Ecto neural progenitor cell (in vitro differentiated cells): ENCODE results near the gene STX7.

Experiments used
- DNase-seq: peaks from one replicate; pipeline ENCODE4 v3.0.0-alpha.2; 2018; ENCODE audit warnings: low spot score

Gene STX7

DNA sequence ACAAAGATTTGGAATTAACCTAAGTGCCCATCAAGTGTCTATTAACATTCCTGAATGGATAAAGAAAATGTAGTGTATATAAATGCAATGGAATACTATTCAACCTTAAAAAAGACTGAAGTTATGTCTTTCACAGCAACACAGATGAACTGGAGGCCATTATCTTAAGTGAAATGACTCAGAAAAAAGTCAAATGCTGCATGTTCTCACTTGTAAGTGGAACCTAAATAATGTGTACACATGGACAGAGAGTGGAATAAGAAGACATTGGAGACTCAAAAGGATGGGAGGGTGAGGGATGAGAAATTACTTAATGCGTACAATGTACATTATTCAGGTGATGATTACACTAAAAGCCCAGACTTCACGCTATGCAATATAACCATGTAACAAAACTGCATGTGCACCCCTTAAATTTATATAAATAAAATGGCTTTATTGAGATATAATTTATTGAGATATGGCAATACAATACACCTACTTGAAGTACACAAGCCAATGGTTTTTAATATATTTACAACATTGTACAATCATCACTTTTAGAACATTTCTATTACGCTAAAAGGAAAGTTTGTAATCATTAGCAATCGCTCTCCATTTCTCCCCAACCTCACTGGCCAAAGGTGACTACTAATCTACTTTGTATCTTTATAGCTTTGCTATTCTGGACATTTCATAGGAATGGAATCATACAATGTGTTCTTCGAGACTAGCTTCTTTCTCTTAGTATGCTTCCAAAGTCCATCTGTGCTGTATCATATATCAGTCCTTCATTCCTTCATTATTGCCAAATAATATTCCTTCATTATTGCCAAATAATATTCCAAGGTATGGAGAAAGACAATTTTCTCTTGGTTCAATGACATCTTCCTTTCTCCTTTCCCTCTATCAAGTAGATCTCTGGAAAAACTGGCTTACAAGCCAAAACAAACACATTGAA is 5.8 kb downstream of the STX7 start:
- DNase-seq, result no peak

DNA sequence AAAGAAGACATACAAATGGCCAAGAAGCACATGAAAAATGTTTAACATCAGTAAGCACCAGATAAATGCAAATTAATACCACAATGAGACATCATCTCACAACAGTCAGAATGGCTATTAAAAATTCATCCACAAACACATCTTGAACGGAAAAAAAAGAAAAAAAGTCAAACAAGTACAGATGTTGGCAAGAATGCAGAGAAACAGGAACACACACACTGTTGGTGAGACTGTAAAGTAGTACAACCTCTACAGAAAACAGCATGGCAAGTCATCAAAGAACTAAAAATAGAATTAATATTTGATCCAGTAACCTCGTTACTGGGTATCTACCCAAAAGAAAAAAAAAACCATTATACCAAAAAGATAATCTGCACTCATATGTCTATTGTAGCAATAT is 6.5 kb downstream of the STX7 start:
- DNase-seq, result no peak

DNA sequence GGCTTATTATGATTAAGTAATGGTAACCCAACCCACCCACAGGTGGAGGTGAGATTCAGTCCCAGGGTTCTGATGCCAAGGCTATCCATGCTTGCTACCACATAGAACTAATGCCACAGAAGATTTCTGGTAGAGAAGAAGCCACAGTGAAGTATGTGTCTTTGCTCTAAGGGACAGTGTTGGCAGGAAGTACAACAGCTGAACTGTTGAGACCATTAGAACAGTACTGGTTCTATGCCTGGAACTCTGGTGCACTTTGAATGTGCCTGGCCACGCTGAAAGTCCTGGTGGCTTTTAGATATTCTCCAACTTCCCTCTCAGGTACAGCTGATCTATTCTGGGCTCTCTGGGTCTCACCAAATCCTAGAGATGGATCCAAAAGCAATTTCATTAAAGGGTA is 7.8 kb downstream of the STX7 start:
- no peak for DNase-seq

DNA sequence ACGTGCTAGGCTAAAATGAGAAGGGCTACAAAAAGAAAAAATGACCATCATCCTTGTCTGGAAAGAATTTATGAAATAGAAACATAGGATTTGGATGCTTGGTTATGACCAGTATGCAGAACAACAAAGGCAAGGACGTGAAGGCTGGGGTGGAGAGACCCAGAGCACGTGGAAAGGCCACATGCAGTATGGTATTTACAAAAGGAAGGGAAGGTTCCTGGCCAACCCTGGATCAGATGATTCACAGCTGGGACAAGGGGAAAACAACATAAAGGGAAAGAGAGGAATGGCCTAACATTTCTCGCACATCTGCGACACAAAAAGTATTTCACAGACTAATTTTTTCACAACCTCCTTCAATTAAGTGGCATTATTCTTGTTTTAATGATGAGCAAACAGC is 8.2 kb downstream of the STX7 start:
- no peak for DNase-seq

DNA sequence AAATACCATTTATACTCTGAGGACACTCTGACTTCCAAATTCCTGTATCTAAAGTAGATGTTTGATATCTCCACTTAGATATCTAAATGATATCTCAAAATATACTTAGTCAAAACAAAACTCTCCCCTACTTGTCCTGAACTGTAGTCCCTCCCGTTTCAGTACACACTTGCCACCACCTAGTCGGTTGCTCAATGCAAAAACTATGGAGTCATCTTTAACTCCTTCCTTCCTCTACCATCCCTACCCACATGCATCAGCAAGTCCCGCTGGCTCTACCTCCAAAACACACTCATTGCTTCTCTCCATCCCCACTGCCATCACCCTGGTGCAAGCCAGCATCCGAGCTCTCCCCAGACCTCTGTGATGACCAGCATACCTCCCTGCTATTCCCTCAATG is 13.2 kb downstream of the STX7 start:
- DNase-seq, result no peak

DNA sequence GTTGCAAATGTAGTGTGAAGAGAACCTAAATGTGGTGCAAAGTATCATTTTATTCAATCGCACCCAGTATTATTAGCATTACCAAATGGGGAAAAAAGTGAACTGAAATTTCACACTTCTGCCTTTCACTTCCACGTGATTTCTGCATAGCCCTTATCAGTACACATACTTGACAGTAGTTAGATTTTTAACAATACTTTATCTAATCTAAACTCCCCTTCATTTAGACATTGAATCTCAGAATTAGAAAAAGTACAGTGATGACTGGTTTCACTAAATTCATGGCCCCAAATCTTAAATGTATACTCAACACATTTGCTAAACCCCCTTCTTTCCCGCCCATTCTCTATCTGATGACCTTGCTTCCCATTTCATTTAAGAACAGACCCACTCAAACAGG is 14.3 kb downstream of the STX7 start:
- no peak for DNase-seq

DNA sequence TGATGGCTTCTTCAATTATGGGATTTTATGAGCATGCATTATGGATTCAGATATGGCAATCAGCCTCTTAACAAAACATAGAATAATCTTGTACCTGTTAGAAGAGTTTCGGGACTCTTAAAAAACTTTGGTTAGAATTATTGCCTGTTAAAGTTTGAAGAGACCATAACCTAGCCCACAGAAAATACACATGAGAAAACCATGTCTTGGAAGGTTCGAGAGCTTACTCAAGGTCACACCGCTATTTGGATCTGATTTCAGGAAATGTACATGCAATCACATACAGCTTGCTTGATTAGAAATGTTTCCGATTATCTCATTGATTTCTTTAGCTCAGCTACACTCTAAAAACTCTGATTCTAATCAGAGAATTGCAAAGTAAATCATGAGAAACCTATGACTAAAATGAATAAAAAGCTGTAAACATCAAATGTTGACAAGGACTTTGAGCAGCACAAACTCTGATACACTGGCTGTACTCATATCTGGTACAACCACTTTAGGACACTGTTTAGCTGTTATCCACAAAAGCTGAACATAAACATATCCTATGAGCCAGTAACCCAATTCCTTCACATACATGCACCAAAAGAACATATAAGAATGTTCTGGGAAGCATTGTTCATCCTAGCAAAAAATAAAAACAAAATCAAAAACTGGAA is 16.3 kb downstream of the STX7 start:
- no peak for DNase-seq

DNA sequence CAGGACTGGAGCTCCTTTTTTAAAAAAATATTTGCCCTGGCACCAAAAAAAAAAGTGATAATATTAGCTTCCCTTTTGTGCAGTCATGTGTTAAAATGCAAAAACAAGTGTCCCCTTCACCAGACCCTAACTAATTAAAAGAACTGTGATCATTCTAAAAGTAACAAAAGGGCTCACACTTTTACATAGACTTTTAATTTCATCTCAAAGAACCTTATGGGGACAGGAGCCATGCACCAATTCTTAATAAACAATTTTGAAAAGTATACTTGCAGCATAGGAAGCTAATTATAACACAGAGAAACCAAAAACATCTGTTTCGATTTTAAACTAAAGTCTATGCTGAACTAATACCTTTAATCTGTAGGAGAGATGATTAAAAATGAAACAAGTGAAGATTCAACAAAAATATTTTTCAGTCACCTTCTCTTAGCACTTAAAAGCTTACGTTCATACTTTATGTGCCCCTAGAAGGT is 17.3 kb downstream of the STX7 start:
- no peak for DNase-seq

DNA sequence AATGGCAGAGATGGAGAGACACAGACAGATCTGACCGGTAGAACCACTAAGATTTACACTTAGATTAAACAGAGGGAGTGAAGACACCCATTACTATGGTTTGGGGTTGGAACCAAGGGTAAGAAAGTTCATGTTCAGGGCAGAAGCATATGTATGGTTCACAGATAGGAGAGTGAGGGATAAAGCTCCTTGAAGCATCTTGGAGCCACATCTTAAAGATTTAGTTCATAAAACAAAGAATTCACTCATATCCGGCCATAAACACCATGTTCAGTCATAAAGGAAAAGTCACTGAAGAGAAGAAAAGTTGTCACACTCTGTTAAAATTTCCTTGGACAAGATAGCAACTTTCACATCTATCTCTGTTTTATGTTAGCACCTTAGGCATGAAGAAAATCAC is 18.0 kb downstream of the STX7 start:
- no peak for DNase-seq

DNA sequence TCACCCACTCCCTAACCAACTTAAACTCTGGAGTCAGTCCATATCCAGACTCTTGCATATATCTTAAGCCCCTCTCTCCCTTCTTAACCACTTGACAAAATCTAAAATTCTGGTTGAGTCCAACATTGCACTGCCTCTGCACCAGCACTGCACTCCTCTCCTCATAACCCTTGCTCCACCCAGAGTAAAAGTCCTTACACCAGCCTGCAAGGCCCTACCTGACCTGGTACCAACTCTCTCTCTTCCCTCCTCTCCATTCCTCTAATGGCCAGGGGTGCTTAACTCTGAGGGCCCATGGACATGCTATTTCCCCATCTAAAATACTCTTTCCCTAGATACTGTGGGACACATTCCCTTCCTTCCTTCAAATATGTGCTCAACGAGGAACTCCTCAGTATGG is 21.0 kb downstream of the STX7 start:
- no peak for DNase-seq

DNA sequence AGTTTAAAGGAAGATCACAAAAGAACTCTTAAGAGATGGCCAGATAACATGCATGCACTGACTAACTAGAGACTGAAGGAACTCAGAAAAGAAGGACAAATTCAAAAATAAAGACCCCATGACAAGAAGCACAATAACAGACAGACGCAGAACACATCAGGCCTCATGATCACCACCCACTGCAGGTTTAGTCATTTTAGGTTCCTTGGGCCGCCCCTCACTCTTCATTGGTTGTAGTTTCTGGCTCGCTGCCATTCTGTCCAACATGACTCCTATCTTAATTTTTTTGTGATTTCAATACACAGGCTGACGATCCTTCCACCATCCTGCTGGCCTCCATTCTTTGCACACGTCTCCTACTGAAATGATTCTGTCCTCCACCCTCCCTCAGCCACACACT is 21.6 kb downstream of the STX7 start:
- DNase-seq, result no peak

DNA sequence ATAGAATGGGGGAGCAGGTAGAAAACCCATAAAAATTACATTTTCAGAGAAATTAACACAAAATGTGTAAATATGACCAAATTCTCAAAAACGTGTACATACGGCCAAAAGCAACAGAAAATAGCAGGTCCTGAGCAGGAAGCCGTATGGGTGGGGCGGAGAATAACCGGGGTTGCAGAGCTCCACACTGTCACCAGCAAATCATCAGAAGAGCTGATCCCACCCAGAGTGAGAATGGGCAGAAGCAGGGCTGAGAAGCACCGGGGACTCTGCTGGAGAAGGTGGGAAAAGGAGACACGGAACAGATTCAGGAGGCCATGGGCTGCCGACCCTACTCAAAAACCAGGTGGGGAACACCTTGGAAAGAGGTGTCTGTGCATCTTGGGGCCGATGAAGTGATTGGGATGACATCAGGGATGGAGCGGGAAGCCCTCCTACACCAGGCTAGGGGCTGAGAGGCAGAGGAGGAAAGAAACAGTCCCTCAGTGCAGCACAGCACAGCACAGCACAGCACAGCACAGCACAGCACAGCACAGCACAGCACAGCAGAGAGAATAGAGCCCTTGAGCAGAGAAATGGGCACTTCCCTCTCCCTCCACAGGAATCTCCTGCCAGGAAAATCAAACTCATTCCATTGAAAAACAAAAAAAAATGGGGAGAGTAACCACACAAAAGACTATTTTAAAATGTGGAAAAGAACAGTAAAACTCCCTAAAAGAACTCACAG is 22.3 kb downstream of the STX7 start:
- DNase-seq, result no peak

DNA sequence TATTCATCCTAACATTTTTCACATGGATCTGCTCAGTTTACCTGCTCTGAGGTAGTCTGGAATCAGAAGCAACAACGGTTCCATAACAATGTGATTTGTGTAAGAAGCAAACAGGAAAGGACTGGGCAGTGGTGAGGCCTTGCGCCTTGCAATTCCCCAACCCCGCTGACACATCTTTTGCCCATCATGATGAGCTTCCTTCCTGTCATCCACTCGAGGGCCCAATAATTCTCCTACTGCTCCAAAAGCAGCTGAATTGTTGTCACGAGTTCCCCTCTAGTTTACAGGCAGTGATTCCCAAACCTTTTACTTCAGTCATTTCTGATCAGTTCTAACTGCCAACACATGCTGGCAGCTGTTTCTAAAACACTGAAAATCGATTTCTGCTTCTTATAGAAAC is 22.9 kb downstream of the STX7 start:
- no peak for DNase-seq

DNA sequence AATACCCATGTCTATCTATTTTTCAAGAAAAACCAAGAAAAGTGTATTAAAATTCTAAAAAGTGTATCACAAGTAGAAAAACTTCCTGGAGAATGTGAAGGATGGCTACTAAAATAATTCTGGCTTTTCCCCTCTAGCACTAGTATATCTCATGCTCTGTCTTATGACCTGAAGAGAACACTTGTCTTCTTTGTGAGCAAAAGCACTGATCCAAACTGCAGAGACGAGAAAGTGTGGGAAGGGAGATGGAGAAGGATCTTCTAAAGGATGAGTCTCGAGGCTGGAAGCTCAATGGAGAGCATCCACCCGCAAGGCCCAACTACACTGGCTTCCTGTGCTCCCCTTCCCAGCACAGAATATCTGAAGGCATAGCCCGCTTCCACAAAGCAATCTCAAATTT is 23.5 kb downstream of the STX7 start:
- no peak for DNase-seq

DNA sequence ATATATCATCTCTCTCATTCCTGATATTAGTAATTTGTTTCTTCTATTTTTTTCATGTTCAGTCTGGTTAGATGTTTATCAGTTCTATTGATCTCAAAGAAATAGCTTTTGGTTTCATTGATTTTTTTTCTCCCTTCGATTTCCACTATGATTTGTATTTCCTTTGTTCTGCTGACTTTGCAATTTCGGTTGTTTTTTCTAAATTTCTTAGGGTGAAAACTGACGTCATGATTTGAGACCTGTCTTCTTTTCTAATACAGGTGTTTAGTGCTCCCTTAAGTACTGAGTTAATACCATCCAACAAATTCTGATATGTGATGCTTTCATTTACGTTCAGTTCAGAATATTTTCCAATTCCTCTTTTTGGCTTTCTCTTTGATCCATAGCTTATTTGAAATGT is 25.2 kb downstream of the STX7 start:
- DNase-seq, result no peak

DNA sequence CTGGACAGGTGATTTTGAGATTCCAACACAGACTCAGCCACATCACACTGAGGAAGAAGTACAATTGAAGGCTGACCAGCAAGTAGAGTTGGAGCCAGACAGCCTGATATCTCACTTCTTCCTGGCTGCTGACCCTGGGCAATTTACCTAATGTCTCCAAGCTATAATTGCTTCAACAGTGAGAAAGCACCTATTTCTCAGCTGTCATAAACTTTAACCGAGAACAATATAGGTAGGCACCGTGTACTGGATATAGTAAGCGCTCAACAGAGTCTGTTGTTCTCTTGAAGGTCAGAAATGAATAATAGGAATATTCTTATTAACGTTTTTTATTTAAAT is 28.3 kb downstream of the STX7 start:
- no peak for DNase-seq

DNA sequence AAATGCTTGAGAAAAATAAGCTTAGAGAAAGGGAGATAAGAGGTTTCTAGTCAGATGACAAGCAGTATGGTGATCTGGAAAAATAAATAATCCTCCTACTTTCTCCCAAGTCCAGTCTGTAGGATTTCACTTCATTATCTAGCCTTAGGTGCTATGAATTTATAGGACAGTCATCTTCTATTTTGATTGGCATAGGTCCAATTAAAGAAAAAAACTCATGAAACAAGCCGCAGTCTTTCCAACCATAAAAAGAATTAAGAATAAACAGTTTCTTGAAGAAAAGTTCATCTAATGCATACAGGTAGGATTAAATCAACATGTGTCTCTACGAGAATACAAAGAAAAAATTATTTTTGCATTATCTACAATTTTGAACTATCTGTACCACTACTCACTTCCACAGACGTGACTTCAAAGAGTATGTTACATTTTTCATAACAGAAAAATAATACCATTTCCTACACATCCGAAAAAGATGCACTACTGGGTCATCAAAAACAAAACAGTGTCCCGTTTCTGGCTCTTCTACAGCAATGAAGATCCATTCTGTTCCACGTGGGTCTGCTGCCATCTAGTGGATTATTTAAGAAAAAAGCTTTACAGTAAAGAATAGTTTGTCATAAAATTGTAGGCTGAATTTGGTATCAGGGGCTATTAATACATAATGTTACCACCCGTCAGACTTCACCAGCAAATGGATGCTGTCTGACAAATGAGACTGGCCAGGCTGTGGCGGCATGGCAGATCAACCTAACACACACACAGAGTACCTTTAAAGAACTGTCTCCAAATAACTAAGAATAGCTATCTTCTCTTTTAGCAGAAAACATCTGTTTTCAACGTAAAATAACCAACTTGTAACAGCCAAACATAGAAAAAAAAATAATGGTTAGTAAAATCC is 28.9 kb downstream of the STX7 start:
- no peak for DNase-seq

DNA sequence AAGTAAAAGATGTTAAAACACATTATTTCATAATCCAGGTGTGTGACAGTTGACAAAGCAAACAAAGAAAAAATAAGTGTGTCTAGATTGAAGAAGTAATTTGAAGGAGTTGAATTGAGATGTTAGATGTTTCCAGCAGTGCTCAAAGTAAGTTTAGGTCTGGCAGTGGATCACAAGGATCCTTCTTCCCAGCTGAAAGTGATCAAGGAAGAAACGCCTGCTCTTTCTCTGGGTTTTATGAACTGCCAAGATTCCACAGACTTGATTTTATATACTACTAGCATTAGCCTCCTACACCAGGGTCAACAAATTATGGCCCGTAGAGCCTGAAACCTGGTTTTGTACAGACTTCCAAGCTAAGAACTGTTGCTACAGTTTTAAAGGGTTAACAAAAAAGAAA is 30.3 kb downstream of the STX7 start:
- DNase-seq, result no peak

DNA sequence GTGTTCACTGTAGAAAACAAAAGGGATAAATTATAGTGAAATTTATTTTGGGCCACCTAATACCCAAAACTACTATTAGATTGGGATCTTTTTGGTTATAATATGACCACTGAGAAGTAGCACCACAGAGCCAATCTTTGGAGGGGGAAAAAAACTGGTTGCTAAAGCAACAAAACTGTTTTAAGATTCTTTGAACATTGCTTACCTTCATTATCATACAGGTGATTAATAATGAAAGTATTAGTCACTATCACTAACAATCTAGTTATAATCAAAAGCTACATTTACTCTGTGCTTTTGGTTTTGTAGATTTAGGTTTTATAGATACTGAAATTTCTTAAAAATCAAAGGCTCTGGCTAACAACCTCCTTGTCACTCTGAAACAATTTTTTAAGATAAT is 31.7 kb downstream of the STX7 start:
- DNase-seq, result no peak

DNA sequence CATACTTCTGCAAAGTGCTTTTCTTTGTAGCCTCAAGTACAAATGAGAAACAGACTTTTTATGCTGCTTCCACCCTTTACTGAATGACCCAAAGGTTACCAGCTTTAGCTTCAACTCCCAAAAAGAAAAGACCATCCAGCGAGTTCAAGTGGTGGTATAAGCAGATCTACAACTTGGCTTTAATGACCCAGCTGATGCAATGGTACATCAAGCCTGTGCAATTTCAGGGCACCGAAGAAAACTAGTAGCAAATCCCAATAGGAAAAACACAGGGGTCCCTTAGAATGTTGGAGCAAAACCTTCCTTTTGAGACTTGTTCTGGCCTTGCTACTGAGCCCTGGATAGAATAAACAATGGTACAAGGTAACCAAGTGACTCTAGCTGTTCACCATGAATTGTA is 33.8 kb downstream of the STX7 start:
- no peak for DNase-seq

DNA sequence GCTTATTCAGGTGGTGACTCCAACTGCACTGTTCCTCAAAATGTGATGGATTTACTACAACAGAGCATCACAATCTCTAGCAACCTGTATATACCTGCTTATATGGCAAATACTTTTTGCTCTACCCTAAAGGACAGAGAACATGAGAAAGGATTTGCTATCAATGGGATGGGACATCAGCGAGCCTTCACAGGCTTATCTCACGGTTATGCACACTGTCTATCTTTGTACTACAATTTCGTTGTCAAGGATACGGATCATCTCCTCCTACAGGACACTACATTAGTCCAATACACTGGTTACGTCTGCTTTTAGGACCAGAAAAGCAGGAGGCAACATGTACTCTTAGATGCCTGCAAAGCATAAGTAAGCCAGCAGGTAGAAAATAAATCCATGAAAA is 34.2 kb downstream of the STX7 start:
- DNase-seq, result no peak

DNA sequence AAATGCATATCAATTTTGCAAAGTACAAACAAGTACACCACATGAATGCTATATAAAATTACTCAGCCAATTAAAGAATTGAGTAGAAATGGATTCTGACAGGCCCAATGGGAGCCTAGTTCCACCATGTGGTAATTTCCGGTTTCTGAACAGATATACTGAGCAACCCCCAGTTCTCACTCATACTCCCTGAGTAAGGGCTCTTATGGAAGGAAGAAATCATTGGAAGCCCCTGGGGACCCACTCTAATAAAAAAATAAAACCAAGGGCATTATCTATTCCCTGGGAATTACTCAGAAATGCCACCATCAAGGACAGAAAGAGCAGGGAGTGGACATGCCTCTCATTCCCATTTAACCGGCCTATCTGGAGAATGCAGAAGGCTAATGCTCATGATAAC is 34.6 kb downstream of the STX7 start:
- DNase-seq, result no peak
